Measurements from ENCODE around the gene SIGLEC1. TPM values are rescaled to one million over a fixed set of nuclear protein-coding genes. Genes with fewer than 3 reads are reported as not detected.

Gene SIGLEC1
- total RNA-seq, 1 donor from 2014 or later: not detected

GRCh38 chr20:3702611-3703391, 9.6 kb downstream of the SIGLEC1 start:
- TF ChIP-seq CTCF (conservative IDR thresholded peaks at IDR 0.05; ENCODE audit: low read depth, low read length): no peak
- no peak overlapping the region for H3K4me3 ChIP-seq (ENCODE audit: low read depth, low read length)
- no peak for DNase-seq (ENCODE audit: low read depth)

GRCh38 chr20:3701061-3701998, 11.1 kb downstream of the SIGLEC1 start:
- no peak overlapping the region for H3K4me3 ChIP-seq (ENCODE audit: low read depth, low read length)
- DNase-seq (ENCODE audit: low read depth): no peak
- TF ChIP-seq CTCF (conservative IDR thresholded peaks at IDR 0.05; ENCODE audit: low read depth, low read length): no peak

GRCh38 chr20:3699037-3699436, 13.4 kb downstream of the SIGLEC1 start:
- no peak overlapping the region for H3K4me3 ChIP-seq (ENCODE audit: low read depth, low read length)
- no peak for DNase-seq (ENCODE audit: low read depth)
- TF ChIP-seq CTCF (conservative IDR thresholded peaks at IDR 0.05; ENCODE audit: low read depth, low read length): no peak

- no peak for TF ChIP-seq CTCF (conservative IDR thresholded peaks at IDR 0.05; ENCODE audit: low read depth, low read length)
- H3K4me3 ChIP-seq (ENCODE audit: low read depth, low read length): no peak overlapping the region
- no peak for DNase-seq (ENCODE audit: low read depth)
These were observed 13.8 kb downstream of the SIGLEC1 start for GRCh38 chr20:3698591-3699001.

GRCh38 chr20:3697588-3698305, 14.7 kb downstream of the SIGLEC1 start:
- DNase-seq (ENCODE audit: low read depth): no peak
- no peak overlapping the region for H3K4me3 ChIP-seq (ENCODE audit: low read depth, low read length)
- no peak for TF ChIP-seq CTCF (conservative IDR thresholded peaks at IDR 0.05; ENCODE audit: low read depth, low read length)

- no peak overlapping the region for H3K4me3 ChIP-seq (ENCODE audit: low read depth, low read length)
- no peak for TF ChIP-seq CTCF (conservative IDR thresholded peaks at IDR 0.05; ENCODE audit: low read depth, low read length)
- no peak for DNase-seq (ENCODE audit: low read depth)
These were observed 15.4 kb downstream of the SIGLEC1 start for GRCh38 chr20:3696745-3697587.
